Upper lobe of left lung (tissue), 4 donors: Measurements from ENCODE around the gene LRRC7.

Source experiments
- CTCF ChIP-seq, 6 experiments: fragments of 450-650 bp in 4 of 6; fragments of 200-600 bp in 2 of 6; sonication (generic) in 2 of 6; IDR thresholded peaks; one replicate each; pipeline ENCODE4 v1.5.1; 2016 to 2019; ENCODE audit warnings: antibody characterized with exemption in 6 of 6
- POLR2A ChIP-seq, 4 donors: fragments of 450-650 bp; IDR thresholded peaks; one replicate each; pipeline ENCODE4 v1.5.1; 2016 to 2017; ENCODE audit warnings: antibody characterized with exemption in 4 of 4, mild to moderate bottlenecking in 2 of 4

- TF ChIP-seq CTCF (IDR thresholded peaks at IDR 0.05) (no peak), POLR2A (IDR thresholded peaks at IDR 0.05) (no peak)
These were observed 142.9 kb downstream of the LRRC7 start for GRCh38 chr1:69710484-69711189.
